Hepatocyte (in vitro differentiated cells): ENCODE data around the gene EEF1G.

Experiments
- CTCF ChIP-seq: fragments of 200-600 bp; sonication (generic); IDR thresholded peaks from 2 replicates; pipeline ENCODE4 v1.5.1; 2016; ENCODE audit warnings: antibody characterized with exemption, mild to moderate bottlenecking; ENCODE audit not compliant: poor library complexity
- EZH2 ChIP-seq: fragments of 200-600 bp; sonication (generic); IDR thresholded peaks from 2 replicates; pipeline ENCODE4 v1.6.1; 2016; ENCODE audit warnings: antibody characterized with exemption, mild to moderate bottlenecking, borderline replicate concordance
- EZH2phosphoT487 ChIP-seq: fragments of 200-600 bp; sonication (generic); IDR thresholded peaks from one replicate; pipeline ENCODE4 v1.6.1; 2018; ENCODE audit warnings: antibody characterized with exemption, mild to moderate bottlenecking, low read depth, moderate library complexity; ENCODE audit not compliant: unreplicated experiment, severe bottlenecking

GRCh38 chr11:62613291-62613778 is 39.6 kb upstream of the EEF1G start:
- TF ChIP-seq CTCF (no peak), EZH2 (no peak), EZH2phosphoT487 (no peak)
